HG02870 (cell line): ENCODE results near the gene TMEM191B.
A peak's percentile ranks its signal among the peaks of the same experiment; 100 is the strongest.
"Not testable (repeated sequence)": the region's sequence is repeated elsewhere in the genome, so short reads cannot be mapped to it uniquely, and the experiment has no call there.

Experiments
- ATAC-seq: cut with Tn5 transposase; IDR thresholded peaks from one replicate; pipeline ENCODE4 v1.9.1; 2021; ENCODE audit warnings: mild to moderate bottlenecking, moderate library complexity; ENCODE audit not compliant: unreplicated experiment

TMEM191B gene

GRCh38 chr22:18527752-18528596 is at the start of gene TMEM191B:
TMEM191B (plus strand) TSS chr22:18527802; CDS start chr22:18527981, 179 bp downstream.
- ATAC-seq = peak; percentile 22

GRCh38 chr22:18496227-18496626 is 31.4 kb upstream of the TMEM191B start:
- ATAC-seq = not testable (repeated sequence)

DNA sequence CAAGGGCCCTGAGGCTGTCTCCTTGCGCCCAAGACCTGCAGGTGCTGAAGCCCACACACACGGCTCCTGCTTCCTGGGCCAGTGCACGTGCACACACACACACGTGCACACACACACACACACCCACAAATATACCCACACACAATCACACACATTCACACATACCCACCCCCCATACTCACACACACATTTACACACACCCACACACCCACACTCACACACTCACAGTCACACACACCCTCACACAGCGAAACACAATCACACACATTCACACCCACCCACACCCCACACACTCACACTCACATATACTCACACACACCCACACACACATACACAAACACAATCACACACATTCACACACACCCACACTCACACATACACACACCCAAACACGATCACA is 16.3 kb upstream of the TMEM191B start:
- not testable (repeated sequence) for ATAC-seq

- ATAC-seq = not testable (repeated sequence)
Measured at GRCh38 chr22:18512378-18512777, 15.2 kb upstream of the TMEM191B start.

DNA sequence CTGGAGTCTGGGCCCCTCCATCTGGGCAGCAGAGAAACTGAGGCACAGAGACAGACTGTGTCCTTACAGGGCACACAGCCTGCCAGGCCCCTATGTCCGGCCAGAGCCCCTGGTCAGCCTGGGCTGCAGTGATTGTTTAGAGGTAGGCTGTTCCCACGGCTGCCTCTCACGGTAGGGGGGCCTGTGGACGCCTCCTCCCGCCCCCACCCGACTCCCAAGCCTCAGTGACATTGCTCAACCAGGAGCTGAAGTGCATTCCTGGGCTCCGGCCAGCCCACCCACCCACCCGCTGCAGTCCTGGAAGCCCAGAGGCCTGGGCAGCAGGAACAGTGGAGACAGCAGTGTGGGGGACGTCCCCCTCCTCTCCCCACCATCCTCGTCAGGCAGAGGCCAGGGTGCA is 14.1 kb upstream of the TMEM191B start:
- not testable (repeated sequence) for ATAC-seq

GRCh38 chr22:18518061-18518460 is 9.5 kb upstream of the TMEM191B start, which contains the start of gene GGTLC3:
GGTLC3 (minus strand) TSS chr22:18518161; CDS start chr22:18517897, 264 bp downstream.
- not testable (repeated sequence) for ATAC-seq

DNA sequence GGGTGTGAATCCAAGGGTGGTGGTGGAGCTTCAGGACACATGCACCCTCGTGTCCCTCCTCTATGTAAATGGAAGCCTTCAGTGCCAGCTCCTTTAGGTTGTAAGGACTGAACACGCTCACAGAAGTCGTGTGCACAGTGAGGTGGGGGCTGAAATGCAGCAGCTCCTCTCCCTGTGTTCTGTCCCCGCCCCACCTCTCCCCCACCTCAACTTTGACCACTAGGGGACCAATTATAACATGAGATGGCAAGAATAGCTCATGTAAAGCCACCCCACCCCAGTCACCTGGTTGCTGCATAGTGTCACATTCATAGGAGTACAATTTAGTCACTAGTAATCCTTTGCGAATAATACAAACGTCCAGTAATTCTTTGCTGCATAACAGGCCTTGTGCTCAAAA is 4.8 kb upstream of the TMEM191B start:
- not testable (repeated sequence) for ATAC-seq

- not testable (repeated sequence) for ATAC-seq
Measured at GRCh38 chr22:18523328-18523727, 4.3 kb upstream of the TMEM191B start.

- ATAC-seq = peak; percentile 74
Measured at GRCh38 chr22:18528597-18529415, 1.2 kb downstream of the TMEM191B start.

GRCh38 chr22:18529416-18530145 is 2.0 kb downstream of the TMEM191B start:
- not testable (repeated sequence) for ATAC-seq

DNA sequence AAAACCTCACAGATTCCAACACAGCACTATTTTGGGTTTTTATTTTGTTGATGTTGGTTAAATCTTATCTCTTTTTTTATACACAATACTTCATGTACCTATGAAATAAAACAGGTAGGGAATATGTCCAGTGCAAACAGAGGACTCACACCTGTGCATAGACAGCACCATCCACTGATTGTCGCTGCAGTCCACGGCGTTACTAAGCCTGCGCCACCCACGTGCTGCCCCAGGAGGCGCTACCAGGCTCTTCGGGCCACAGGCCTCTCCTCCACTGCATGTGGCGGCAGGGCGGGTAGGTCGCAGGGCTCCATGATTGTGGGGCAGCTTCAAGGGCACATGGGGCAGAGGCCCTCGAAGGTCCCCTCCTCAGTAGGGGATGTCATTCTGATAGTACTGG is 6.0 kb downstream of the TMEM191B start:
- ATAC-seq = not testable (repeated sequence)

DNA sequence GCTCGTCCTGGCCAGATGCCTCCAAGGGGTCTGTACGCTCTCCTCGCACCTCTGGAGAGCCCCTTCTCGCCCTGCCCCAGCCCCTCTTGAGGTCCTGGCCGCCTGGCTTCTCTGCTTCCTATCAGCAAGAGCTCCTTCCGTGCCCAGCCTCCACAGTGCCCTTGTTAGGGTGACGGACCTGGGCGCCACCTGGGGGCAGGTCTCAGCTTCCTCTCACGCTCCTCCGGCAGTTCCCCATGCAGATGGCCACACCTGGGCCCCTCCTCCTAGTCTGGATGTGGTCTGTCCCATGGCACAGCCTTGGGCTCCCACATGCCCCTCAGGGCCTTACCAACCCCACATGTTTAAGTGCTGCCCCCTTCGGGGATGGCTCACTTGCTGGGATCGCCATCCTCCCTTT is 6.7 kb downstream of the TMEM191B start:
- ATAC-seq = not testable (repeated sequence)

DNA sequence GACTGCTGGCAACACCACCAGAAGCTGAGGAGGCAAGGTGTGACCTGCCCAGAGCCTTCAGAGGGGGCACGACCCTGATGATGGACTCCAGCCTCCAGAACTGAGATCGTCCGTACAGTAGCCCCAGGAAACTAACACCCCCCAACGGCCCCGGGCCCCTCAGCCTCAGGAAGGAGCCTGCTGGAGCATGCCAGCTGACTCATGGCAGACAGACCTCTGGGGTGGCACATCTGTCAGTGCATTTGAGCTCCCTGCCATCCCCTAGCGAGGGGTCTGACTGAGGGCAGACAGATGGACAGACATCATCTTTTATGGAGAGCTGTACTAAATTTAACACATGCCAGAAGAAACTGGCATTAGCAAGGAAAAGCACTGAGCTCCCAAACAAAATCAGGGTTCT is 12.4 kb downstream of the TMEM191B start:
- ATAC-seq = not testable (repeated sequence)

DNA sequence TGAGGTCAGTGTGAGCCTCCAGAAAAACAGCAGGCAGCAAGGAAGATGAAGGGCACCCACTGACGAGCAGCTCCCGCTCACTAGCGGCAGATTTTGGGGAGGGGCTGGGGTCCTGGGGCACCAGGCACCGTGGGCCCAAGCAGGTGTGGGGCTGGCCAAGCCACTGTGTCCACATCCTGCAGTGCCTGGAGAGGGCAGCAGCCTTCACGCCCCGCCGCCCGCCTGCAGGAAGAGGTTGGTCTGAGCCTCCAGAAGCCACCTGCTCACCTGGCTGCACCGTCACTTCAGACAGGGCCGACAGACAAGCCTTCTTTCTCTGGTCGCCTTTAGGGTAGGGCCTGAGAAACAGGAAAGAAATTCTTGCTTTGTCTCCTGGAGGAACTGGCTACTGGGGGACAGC is 15.8 kb downstream of the TMEM191B start:
- not testable (repeated sequence) for ATAC-seq

DNA sequence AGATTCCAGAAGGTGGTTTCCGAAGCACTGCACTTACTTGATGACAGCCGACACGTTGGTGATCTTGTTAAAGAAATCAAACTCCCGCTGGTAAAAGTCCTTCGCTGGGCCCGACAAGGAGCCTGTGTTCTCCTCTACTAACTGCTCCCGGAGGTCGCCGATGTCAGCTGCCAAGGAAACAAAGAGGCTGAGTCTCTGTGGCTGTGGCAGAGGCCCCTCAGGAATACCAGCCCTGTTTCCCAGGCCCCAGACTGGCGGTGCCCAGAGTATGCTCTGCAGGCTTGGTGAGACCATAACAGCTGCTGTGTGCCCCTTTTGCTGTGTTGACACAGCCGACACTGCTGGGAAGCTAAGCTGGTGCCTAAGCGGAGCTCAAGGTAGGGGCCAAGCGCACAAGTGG is 17.0 kb downstream of the TMEM191B start:
- not testable (repeated sequence) for ATAC-seq

DNA sequence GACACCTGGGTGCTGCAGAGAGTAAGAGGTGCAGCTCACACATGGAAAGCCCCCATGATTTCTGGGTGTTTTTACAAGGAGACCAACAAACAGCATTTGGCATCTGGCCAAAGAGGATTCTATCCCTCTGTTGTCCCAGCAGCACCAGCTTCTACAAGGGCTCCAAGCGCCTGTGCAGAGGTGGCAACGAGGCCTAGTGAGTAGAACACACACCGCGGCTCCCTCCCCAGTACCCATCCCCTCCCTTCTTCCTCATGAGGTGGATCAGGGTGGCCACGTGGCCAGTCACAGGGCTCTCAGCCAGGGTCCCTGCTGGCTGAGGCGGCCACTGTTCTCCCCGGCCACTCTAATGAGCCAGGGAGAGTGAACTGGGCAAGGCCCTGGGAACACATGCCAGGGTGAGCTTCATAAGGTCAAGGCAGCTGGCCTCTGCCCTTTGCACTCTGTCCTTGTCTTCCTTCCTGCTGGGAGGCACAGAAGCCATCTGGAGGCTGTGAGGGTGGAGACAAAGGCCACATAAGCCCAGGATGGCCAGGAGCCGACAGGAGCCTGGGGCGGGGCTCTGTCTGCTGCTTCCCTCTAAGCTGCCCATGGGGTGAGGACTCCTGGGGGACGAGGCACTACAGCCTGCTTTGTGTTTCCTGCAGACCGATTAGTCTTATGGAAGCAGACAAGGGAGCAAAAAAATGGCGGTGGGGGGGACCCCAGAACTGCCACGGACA is 22.0 kb downstream of the TMEM191B start:
- ATAC-seq = not testable (repeated sequence)

DNA sequence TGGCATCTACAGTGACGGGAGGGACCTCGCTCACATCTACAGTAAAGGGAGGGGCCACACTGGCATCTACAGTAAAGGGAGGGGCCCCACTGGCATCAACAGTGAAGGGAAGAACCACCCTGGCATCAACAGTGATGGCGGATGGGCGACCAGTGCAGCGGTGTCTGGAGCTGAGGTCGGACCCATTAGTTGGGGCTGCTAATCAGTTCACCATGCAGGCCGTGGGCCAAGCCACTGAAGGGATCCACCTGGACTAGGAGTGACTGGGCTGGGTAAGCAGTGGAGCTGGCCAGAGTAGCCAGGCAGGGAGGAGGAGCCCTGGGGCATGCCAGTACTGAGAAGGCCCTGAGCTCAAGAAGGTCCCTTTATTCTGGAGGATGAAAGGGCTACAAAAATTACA is 23.4 kb downstream of the TMEM191B start:
- ATAC-seq = not testable (repeated sequence)

GRCh38 chr22:18552839-18553597 is 25.4 kb downstream of the TMEM191B start:
- not testable (repeated sequence) for ATAC-seq
